CD4-positive, alpha-beta T cell (primary cell): ENCODE data around the gene TRIM71. TPM values are rescaled to one million over a fixed set of nuclear protein-coding genes. Genes with fewer than 3 reads are reported as not detected.
A peak's percentile ranks its signal among the peaks of the same experiment; 100 is the strongest.

Experiments
- ATAC-seq: fragments of 200-7000 bp; cut with Tn5 transposase; one replicate; pipeline ENCODE4 v1.10.0; 2022; ENCODE audit warnings: mild to moderate bottlenecking; ENCODE audit not compliant: poor library complexity
- CTCF ChIA-PET: fragments of 350-600 bp; sonication (Branson Sonifier 250); formaldehyde crosslinking; loops from one replicate; lab custom pipeline; 2021; ENCODE audit warnings: antibody characterized with exemption, inconsistent platforms; lab: Charles Lee
- POLR2A ChIA-PET: fragments of 350-600 bp; sonication (Branson Sonifier 250); formaldehyde crosslinking; loops from one replicate; lab custom pipeline; 2021; ENCODE audit warnings: antibody characterized with exemption, inconsistent platforms; lab: Charles Lee
- DNase-seq, 14 experiments: peaks; one replicate each; pipeline ENCODE4 v3.0.0-alpha.2; 2013 to 2020; ENCODE audit warnings: mixed read lengths in 2 of 14
- H3K27ac ChIP-seq, 2 donors: one replicate each; pipeline versions ENCODE4 v1.5.1 to v1.7.0; 2013; ENCODE audit warnings: low read length in 2 of 2, low read depth in 1 of 2, mild to moderate bottlenecking in 1 of 2
- H3K27me3 ChIP-seq, 2 experiments: 1 replicate in 1 of 2; 2 replicates in 1 of 2; pipeline versions ENCODE4 v1.6.1 to v1.7.0; 2013; ENCODE audit warnings: low read length in 2 of 2, control low read depth in 1 of 2, mild to moderate bottlenecking in 1 of 2, moderate library complexity in 1 of 2; ENCODE audit not compliant: insufficient read depth in 2 of 2, control insufficient read depth in 1 of 2
- H3K36me3 ChIP-seq: one replicate; pipeline ENCODE4 v1.6.1; 2013; ENCODE audit warnings: low read length, control low read depth; ENCODE audit not compliant: insufficient read depth
- H3K4me1 ChIP-seq: one replicate; pipeline ENCODE4 v1.6.1; 2013; ENCODE audit warnings: low read length, control low read depth; ENCODE audit not compliant: insufficient read depth
- H3K4me3 ChIP-seq: one replicate; pipeline ENCODE4 v1.5.1; 2013; ENCODE audit warnings: mild to moderate bottlenecking, low read length, moderate library complexity
- H3K9me3 ChIP-seq, 2 experiments: 1 replicate in 1 of 2; 2 replicates in 1 of 2; pipeline versions ENCODE4 v1.6.1 to v1.7.0; 2013; ENCODE audit warnings: low read length in 2 of 2, mild to moderate bottlenecking in 2 of 2, control low read depth in 1 of 2, moderate library complexity in 1 of 2; ENCODE audit not compliant: control insufficient read depth in 1 of 2, insufficient read depth in 1 of 2
- H3K27ac Mint-ChIP-seq: one replicate; pipeline ENCODE4 v1.8.0; 2020; ENCODE audit warnings: mixed read lengths
- H3K27me3 Mint-ChIP-seq: one replicate; pipeline ENCODE4 v1.8.0; 2021; ENCODE audit warnings: mixed read lengths
- H3K36me3 Mint-ChIP-seq: one replicate; pipeline ENCODE4 v1.8.0; 2021; ENCODE audit warnings: low read depth, mixed read lengths
- H3K4me1 Mint-ChIP-seq: one replicate; pipeline ENCODE4 v1.8.0; 2021; ENCODE audit warnings: low read depth, mixed read lengths
- H3K4me3 Mint-ChIP-seq: one replicate; pipeline ENCODE4 v1.8.0; 2020; ENCODE audit warnings: mild to moderate bottlenecking, mixed read lengths
- H3K9me3 Mint-ChIP-seq: one replicate; pipeline ENCODE4 v1.8.0; 2020; ENCODE audit warnings: mixed read lengths
- intact Hi-C, 2 experiments: fragments of 100-400 bp; cut with DNase I in 1 of 2; cut with micrococcal nuclease in 1 of 2; formaldehyde crosslinking; loops; one replicate each; pipeline versions ENCODE4 v1.15.1 to v1.9.0; 2023 to 2025; cut with DNase I, micrococcal nuclease
- total RNA-seq, 174 experiments: library from RNA in 2 of 174; stranded (reverse) in 2 of 174; gene quantifications; one replicate each; pipeline ENCODE4 v1.2.3 and lab custom pipeline; 2021 to 2026
- TF ChIP-seq, protein P1 (sequence below): fragments of 200-600 bp; IDR thresholded peaks from one replicate; pipeline ENCODE4 v1.8.0; 2022; ENCODE audit warnings: antibody characterized with exemption, mild to moderate bottlenecking

Gene TRIM71
- total RNA-seq, 2 experiments from 2014 or later, result 0.03 TPM; not detected in 1

DNA sequence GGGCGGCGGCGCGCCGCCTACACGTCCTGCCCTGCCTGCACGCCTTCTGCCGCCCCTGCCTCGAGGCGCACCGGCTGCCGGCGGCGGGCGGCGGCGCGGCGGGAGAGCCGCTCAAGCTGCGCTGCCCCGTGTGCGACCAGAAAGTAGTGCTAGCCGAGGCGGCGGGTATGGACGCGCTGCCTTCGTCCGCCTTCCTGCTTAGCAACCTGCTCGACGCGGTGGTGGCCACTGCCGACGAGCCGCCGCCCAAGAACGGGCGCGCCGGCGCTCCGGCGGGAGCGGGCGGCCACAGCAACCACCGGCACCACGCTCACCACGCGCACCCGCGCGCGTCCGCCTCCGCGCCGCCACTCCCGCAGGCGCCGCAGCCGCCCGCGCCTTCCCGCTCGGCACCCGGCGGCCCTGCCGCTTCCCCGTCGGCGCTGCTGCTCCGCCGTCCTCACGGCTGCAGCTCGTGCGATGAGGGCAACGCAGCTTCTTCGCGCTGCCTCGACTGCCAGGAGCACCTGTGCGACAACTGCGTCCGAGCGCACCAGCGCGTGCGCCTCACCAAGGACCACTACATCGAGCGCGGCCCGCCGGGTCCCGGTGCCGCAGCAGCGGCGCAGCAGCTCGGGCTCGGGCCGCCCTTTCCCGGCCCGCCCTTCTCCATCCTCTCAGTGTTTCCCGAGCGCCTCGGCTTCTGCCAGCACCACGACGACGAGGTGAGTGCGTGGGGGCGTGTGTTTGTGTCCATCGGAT lies 602 bp downstream of the TRIM71 start:
- intact Hi-C loops, result no loop called here
- Histone ChIP-seq H3K4me3 (no peak overlapping the region), H3K9me3 (peaks cover 0 to 5% of the 10 kb centered on the region in 2 experiments), H3K36me3 (no peaks in the 10 kb centered on the region), H3K4me1 (peaks cover 7% of the 10 kb centered on the region), H3K27me3 (peaks cover 24 to 43% of the 10 kb centered on the region in 2 experiments), H3K27ac (no peak overlapping the region)
- TF ChIP-seq, protein P1, sequence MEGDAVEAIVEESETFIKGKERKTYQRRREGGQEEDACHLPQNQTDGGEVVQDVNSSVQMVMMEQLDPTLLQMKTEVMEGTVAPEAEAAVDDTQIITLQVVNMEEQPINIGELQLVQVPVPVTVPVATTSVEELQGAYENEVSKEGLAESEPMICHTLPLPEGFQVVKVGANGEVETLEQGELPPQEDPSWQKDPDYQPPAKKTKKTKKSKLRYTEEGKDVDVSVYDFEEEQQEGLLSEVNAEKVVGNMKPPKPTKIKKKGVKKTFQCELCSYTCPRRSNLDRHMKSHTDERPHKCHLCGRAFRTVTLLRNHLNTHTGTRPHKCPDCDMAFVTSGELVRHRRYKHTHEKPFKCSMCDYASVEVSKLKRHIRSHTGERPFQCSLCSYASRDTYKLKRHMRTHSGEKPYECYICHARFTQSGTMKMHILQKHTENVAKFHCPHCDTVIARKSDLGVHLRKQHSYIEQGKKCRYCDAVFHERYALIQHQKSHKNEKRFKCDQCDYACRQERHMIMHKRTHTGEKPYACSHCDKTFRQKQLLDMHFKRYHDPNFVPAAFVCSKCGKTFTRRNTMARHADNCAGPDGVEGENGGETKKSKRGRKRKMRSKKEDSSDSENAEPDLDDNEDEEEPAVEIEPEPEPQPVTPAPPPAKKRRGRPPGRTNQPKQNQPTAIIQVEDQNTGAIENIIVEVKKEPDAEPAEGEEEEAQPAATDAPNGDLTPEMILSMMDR, result no peak
- Mint-ChIP-seq H3K27ac (no peak overlapping the region), H3K27me3 (peaks cover 58% of the 10 kb centered on the region), H3K4me1 (peaks cover 8% of the 10 kb centered on the region), H3K4me3 (peak overlapping the region; percentile 46), H3K9me3 (no peaks in the 10 kb centered on the region), H3K36me3 (no peaks in the 10 kb centered on the region)
- ChIA-PET POLR2A (no interaction called here), CTCF (no interaction called here)
- ATAC-seq (no peak), DNase-seq (peak in 1 of 14 experiments; percentile 9)

DNA sequence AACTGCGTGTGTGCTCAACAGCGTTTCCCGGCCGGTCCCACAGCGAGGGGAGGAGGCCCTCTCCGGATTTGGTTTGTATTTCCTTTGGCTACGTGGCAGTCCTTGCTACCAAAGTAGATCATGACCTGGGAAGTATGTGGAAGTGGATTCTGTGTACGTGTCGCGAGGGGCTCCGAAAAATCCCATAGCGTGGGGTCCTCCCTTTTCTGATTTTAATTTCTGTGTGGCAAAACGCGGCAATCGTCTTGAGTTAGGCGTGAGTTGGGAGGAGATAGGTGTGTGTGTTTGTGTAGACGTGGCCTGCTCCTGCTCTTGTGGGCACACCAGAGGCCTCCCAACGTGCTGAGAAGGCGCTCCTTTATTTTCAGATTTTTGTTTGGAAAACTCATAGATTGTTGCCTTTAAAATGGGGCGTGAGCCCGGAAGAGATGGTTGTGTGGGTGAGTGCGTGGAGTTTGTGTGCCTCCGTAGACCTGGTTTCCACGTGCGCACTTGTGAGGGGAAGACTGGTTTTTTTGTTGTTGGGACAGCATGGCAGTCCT lies 1.2 kb downstream of the TRIM71 start:
- Histone ChIP-seq H3K4me1 (peaks cover 7% of the 10 kb centered on the region), H3K27ac (no peak overlapping the region), H3K27me3 (peaks cover 24 to 43% of the 10 kb centered on the region in 2 experiments), H3K36me3 (no peaks in the 10 kb centered on the region), H3K4me3 (no peak overlapping the region), H3K9me3 (peaks cover 0 to 5% of the 10 kb centered on the region in 2 experiments)
- peaks cover 8% of the 10 kb centered on the region for H3K4me1 Mint-ChIP-seq
- TF ChIP-seq, protein P1, result no peak
- ChIA-PET CTCF (no interaction called here), POLR2A (no interaction called here)
- H3K4me3 Mint-ChIP-seq, result peak overlapping the region; percentile 46
- intact Hi-C loops, result no loop called here
- peaks cover 59% of the 10 kb centered on the region for H3K27me3 Mint-ChIP-seq
- H3K9me3 Mint-ChIP-seq, result no peaks in the 10 kb centered on the region
- no peak overlapping the region for H3K27ac Mint-ChIP-seq
- no peaks in the 10 kb centered on the region for H3K36me3 Mint-ChIP-seq
- DNase-seq (no peak), ATAC-seq (no peak)

DNA sequence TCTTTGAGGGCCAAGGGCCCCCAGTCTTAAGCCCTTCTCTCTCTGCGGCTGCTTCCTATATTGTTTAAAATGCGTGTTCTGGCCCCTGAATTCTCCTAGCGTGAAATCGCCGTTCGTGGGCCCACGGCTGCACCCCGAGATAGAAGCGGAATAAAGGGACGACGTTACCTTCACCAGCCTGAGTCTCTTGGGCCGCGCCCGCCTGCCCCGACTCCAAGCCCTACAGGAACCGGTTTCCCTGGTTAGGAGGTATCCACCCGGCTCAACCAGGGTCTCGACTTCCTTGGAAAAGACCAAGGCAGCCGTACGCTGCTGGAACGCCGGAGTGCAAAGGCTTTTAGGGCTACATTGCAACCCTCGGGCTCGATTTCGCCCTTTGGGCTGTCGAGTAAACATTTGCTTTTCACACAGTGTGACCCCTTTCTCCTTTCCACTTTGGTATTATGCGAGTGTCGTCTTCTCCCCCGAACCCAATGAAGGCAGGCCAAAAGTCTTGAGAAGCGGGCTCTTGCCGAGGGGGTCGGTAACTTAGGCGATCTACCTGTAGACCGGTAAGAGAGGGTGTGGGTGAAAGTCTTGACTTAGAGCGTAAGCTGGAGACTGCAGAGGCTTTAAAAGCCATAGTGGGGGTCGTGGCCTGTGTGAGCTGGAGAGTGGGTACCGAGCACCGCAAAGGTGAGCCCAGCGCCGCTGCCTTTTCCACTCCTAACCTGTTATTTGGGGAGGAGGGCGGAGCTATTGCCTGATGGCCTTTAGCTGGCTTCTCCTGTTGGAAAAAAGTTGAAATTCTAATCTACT lies 2.0 kb downstream of the TRIM71 start:
- no peak overlapping the region for H3K27ac Mint-ChIP-seq
- ChIA-PET CTCF (no interaction called here), POLR2A (no interaction called here)
- H3K4me1 ChIP-seq, result peaks cover 7% of the 10 kb centered on the region
- H3K4me3 ChIP-seq, result no peak overlapping the region
- peaks cover under 1% of the 10 kb centered on the region for H3K4me1 Mint-ChIP-seq
- no peaks in the 10 kb centered on the region for H3K36me3 Mint-ChIP-seq
- peak overlapping the region; percentile 25 for H3K4me3 Mint-ChIP-seq
- no peaks in the 10 kb centered on the region for H3K9me3 Mint-ChIP-seq
- peaks cover 53% of the 10 kb centered on the region for H3K27me3 Mint-ChIP-seq
- ATAC-seq (no peak), DNase-seq (no peak)
- no peaks in the 10 kb centered on the region for H3K36me3 ChIP-seq
- TF ChIP-seq, protein P1, result no peak
- peaks cover 24 to 43% of the 10 kb centered on the region in 2 experiments for H3K27me3 ChIP-seq
- H3K9me3 ChIP-seq, result peaks cover 0 to 5% of the 10 kb centered on the region in 2 experiments
- H3K27ac ChIP-seq, result no peak overlapping the region
- intact Hi-C loops, result no loop called here
